Measurements from ENCODE around the gene UCK2.

DNA sequence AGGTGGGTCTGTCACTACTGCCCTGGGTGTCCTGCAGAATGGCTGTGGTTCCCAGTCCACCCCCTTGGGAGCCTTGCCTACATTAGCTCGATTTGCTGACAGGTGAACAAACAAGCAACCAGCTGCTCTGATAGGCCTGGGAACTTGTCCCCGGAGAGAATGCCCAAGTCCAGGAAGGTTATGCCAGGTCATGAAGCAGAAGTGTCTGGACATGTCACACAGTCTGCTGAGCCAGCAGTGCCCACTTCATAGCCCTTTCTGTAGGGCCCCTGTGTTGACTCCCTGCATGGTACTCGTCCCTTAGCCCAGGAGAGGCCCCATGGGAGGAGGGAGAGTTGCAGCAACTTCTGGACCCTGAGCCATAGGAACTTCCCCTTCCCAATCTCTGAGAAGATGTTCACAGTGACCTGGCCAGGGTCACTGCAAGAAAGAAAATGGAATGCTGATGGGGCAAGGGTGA is 31.0 kb downstream of the UCK2 start:
- TF ChIP-seq, protein P1, sequence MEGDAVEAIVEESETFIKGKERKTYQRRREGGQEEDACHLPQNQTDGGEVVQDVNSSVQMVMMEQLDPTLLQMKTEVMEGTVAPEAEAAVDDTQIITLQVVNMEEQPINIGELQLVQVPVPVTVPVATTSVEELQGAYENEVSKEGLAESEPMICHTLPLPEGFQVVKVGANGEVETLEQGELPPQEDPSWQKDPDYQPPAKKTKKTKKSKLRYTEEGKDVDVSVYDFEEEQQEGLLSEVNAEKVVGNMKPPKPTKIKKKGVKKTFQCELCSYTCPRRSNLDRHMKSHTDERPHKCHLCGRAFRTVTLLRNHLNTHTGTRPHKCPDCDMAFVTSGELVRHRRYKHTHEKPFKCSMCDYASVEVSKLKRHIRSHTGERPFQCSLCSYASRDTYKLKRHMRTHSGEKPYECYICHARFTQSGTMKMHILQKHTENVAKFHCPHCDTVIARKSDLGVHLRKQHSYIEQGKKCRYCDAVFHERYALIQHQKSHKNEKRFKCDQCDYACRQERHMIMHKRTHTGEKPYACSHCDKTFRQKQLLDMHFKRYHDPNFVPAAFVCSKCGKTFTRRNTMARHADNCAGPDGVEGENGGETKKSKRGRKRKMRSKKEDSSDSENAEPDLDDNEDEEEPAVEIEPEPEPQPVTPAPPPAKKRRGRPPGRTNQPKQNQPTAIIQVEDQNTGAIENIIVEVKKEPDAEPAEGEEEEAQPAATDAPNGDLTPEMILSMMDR (IDR thresholded peaks at IDR 0.05): no peak
- TF ChIP-seq SIN3A (IDR thresholded peaks at IDR 0.05; ENCODE audit: borderline replicate concordance, insufficient read depth, low read depth, low read length): no peak
